ENCODE data around the gene LRRC32. TPM values are rescaled to one million over a fixed set of nuclear protein-coding genes. Genes with fewer than 3 reads are reported as not detected.

The LRRC32 gene
- total and polyA plus RNA-seq, 4 donors, result 38.3 to 159 (median 85.2) TPM

DNA sequence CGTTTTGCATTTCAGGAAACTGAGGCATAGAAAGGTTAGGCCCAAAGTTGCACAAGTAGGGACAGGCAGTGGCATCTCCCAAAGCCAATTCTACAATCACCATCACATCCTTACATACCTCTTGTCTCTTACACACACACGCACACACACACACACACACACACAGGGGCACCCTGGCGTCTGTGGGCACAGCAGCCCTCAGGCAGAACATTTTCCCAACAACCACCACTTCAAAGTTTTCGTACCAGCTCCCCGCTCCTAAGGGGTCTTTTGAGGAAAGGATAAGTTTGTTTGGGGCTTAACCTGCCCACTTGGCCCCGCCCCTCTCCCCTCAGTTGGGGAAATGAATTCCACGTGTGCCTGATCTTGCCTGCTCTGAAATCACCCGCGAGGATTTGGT is 14.7 kb upstream of the LRRC32 start:
- no peaks in the 10 kb centered on the region for H3K27me3 ChIP-seq (ENCODE audit: control insufficient read depth in 3 of 3, insufficient read depth in 3 of 3, low read length in 2 of 3)
- TF ChIP-seq, protein P1, sequence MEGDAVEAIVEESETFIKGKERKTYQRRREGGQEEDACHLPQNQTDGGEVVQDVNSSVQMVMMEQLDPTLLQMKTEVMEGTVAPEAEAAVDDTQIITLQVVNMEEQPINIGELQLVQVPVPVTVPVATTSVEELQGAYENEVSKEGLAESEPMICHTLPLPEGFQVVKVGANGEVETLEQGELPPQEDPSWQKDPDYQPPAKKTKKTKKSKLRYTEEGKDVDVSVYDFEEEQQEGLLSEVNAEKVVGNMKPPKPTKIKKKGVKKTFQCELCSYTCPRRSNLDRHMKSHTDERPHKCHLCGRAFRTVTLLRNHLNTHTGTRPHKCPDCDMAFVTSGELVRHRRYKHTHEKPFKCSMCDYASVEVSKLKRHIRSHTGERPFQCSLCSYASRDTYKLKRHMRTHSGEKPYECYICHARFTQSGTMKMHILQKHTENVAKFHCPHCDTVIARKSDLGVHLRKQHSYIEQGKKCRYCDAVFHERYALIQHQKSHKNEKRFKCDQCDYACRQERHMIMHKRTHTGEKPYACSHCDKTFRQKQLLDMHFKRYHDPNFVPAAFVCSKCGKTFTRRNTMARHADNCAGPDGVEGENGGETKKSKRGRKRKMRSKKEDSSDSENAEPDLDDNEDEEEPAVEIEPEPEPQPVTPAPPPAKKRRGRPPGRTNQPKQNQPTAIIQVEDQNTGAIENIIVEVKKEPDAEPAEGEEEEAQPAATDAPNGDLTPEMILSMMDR (IDR thresholded peaks at IDR 0.05; ENCODE audit: control extremely low read depth, extremely low read depth), result no peak
- H3K27ac ChIP-seq (ENCODE audit: low read depth in 1 of 2, low read length in 1 of 2), result no peak overlapping the region
- H3K36me3 ChIP-seq (ENCODE audit: control insufficient read depth in 4 of 4, insufficient read depth in 4 of 4, low read length in 4 of 4), result no peaks in the 10 kb centered on the region
- ATAC-seq (ENCODE audit: insufficient read depth, low FRiP score), result no peak
- H3K4me3 ChIP-seq, result no peak overlapping the region
- 84 to 88% methylated on average over 9 of the region's 9 CpGs for WGBS, 2 donors
- H3K9me3 ChIP-seq (ENCODE audit: control insufficient read depth in 4 of 4, insufficient read depth in 3 of 4, low read length in 3 of 4), result peaks cover 0 to 4% (median 0%) of the 10 kb centered on the region in 4 donors
- no peak for DNase-seq
- peaks cover 0 to 5% (median 2%) of the 10 kb centered on the region in 5 donors for H3K4me1 ChIP-seq (ENCODE audit: control insufficient read depth in 5 of 5, insufficient read depth in 5 of 5, low read length in 5 of 5)
- H3K9ac ChIP-seq (ENCODE audit: insufficient read depth in 1 of 2, low read length in 2 of 2), result no peak overlapping the region

DNA sequence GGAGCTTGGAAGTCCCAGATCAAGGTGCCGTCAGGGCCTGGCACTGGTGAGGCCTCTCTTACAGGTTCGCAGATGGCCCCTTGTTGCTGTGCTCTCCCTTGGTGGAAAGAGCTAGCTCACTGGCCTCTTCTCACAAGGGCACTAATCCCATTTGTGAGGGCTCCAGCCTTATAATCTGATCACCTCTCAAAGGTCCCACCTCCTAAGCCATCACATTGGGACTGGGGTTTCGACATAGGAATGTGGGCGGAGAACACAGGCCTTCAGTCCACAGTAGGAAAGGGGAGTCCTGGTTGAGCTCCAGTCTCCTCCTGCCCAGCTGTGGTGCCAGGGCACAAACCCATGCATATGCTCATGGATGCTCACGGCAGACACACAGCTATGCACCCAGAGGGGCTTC is 14.0 kb upstream of the LRRC32 start:
- no peak overlapping the region for H3K27ac ChIP-seq (ENCODE audit: low read depth in 1 of 2, low read length in 1 of 2)
- H3K9ac ChIP-seq (ENCODE audit: insufficient read depth in 1 of 2, low read length in 2 of 2), result no peak overlapping the region
- 83 to 97% methylated on average over 5 of the region's 5 CpGs for WGBS, 2 donors
- H3K27me3 ChIP-seq (ENCODE audit: control insufficient read depth in 3 of 3, insufficient read depth in 3 of 3, low read length in 2 of 3), result no peaks in the 10 kb centered on the region
- peaks cover 0 to 6% (median 2%) of the 10 kb centered on the region in 5 donors for H3K4me1 ChIP-seq (ENCODE audit: control insufficient read depth in 5 of 5, insufficient read depth in 5 of 5, low read length in 5 of 5)
- no peak for ATAC-seq (ENCODE audit: insufficient read depth, low FRiP score)
- H3K36me3 ChIP-seq (ENCODE audit: control insufficient read depth in 4 of 4, insufficient read depth in 4 of 4, low read length in 4 of 4), result no peaks in the 10 kb centered on the region
- no peak for DNase-seq
- no peak overlapping the region for H3K4me3 ChIP-seq
- TF ChIP-seq, protein P1 (IDR thresholded peaks at IDR 0.05; ENCODE audit: control extremely low read depth, extremely low read depth), result no peak
- H3K9me3 ChIP-seq (ENCODE audit: control insufficient read depth in 4 of 4, insufficient read depth in 3 of 4, low read length in 3 of 4), result peaks cover 0 to 4% (median 0%) of the 10 kb centered on the region in 4 donors

DNA sequence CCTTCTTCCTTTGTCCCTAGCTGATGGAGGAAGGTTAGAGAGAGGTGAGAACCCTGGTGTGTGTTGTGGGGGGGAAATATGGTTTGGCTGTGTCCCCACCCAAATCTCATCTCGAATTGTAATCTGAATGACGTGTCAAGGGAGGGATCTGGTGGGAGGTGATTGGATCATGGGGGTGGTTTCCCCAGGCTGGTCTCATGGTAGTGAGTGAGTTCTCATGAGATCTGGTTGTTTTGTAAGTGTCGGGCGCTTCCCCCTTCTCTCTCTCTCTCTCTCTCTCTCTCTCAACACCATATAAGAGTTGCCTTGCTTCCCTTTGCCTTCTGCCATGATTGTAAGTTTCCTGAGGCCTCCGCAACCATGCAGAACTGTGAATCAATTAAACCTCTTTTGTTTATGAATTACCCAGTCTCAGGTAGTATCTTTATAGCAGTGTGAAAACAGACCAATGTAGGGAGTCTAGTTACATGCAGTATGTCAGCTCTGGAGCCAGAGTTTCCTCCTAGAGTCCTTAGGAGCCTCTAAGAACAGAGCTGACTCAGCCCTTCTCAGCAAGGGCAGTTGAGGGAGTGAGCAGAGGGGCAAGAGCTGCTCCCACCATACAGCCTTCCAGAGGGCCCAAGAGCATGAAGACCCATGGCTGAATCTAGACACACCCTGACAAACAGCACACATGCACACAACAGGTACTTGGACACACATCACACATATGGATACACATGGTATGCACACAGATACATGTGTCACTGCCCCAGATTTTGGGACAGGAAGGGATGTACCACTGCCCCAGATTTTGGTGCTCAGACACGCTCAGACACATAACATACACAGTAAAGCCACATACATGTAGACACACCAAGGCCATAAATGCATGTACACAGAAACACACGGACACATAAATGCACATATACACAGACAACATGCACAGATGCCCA is 12.9 kb upstream of the LRRC32 start:
- Histone ChIP-seq H3K27ac (ENCODE audit: low read depth in 1 of 2, low read length in 1 of 2) (no peak overlapping the region), H3K9ac (ENCODE audit: insufficient read depth in 1 of 2, low read length in 2 of 2) (no peak overlapping the region), H3K4me3 (no peak overlapping the region), H3K4me1 (ENCODE audit: control insufficient read depth in 5 of 5, insufficient read depth in 5 of 5, low read length in 5 of 5) (peaks cover 0 to 6% (median 2%) of the 10 kb centered on the region in 5 donors), H3K36me3 (ENCODE audit: control insufficient read depth in 4 of 4, insufficient read depth in 4 of 4, low read length in 4 of 4) (no peaks in the 10 kb centered on the region), H3K9me3 (ENCODE audit: control insufficient read depth in 4 of 4, insufficient read depth in 3 of 4, low read length in 3 of 4) (peaks cover 0 to 4% (median 0%) of the 10 kb centered on the region in 4 donors), H3K27me3 (ENCODE audit: control insufficient read depth in 3 of 3, insufficient read depth in 3 of 3, low read length in 2 of 3) (no peaks in the 10 kb centered on the region)
- TF ChIP-seq, protein P1 (IDR thresholded peaks at IDR 0.05; ENCODE audit: control extremely low read depth, extremely low read depth), result no peak
- ATAC-seq (ENCODE audit: insufficient read depth, low FRiP score), result no peak
- WGBS, 2 donors, result 81 to 90% methylated on average over 7 of the region's 7 CpGs
- no peak for DNase-seq
